ENCODE measurements around the gene CEP170B. TPM values are rescaled to one million over a fixed set of nuclear protein-coding genes. Genes with fewer than 3 reads are reported as not detected.

CEP170B gene
- total RNA-seq, 1 donor from 2014 or later = 55.4 TPM

- no peaks in the 10 kb centered on the region for H3K27me3 Mint-ChIP-seq (ENCODE audit: low read depth, unreplicated experiment)
- Histone ChIP-seq H3K9ac (ENCODE audit: low read length) (no peak overlapping the region), H3K4me1 (ENCODE audit: insufficient read depth, low read length) (peaks cover 12% of the 10 kb centered on the region), H3K27me3 (ENCODE audit: insufficient read depth, low read length) (no peaks in the 10 kb centered on the region), H4K20me1 (ENCODE audit: insufficient read depth, low read length) (peaks cover 93% of the 10 kb centered on the region), H3K27ac (ENCODE audit: low read depth, low read length) (no peak overlapping the region), H3K4me2 (ENCODE audit: low read length) (no peak overlapping the region), H3K36me3 (ENCODE audit: insufficient read depth, low read length) (no peaks in the 10 kb centered on the region), H2AFZ (ENCODE audit: low read depth, low read length) (no peak overlapping the region), H3K4me3 (ENCODE audit: insufficient read depth, low read depth, low read length) (no peak overlapping the region), H3K79me2 (ENCODE audit: insufficient read depth, low read length) (peaks cover 57% of the 10 kb centered on the region), H3K9me3 (ENCODE audit: insufficient read depth, low read depth, low read length) (no peaks in the 10 kb centered on the region)
- no peak for FAIRE-seq
- H3K36me3 Mint-ChIP-seq (ENCODE audit: low read depth, unreplicated experiment) = peaks cover 3% of the 10 kb centered on the region
- H3K27ac Mint-ChIP-seq (ENCODE audit: unreplicated experiment) = no peak overlapping the region
- peaks cover 9% of the 10 kb centered on the region for H3K4me1 Mint-ChIP-seq (ENCODE audit: low read depth, unreplicated experiment)
- TF ChIP-seq EZH2 (IDR thresholded peaks at IDR 0.05; ENCODE audit: insufficient read depth, low read length) (no peak), CTCF (IDR thresholded peaks at IDR 0.05; ENCODE audit: insufficient read depth, low read depth, low read length) (no peak)
- H3K4me3 Mint-ChIP-seq (ENCODE audit: unreplicated experiment) = no peak overlapping the region
- DNase-seq (ENCODE audit: low read depth) = no peak
- no peaks in the 10 kb centered on the region for H3K9me3 Mint-ChIP-seq (ENCODE audit: unreplicated experiment)
Observed at GRCh38 chr14:104874571-104875411, 9.7 kb downstream of the CEP170B start.

GRCh38 chr14:104875412-104875751, 10.3 kb downstream of the CEP170B start:
- Histone ChIP-seq H3K4me3 (ENCODE audit: insufficient read depth, low read depth, low read length) (no peak overlapping the region), H3K9ac (ENCODE audit: low read length) (no peak overlapping the region), H2AFZ (ENCODE audit: low read depth, low read length) (no peak overlapping the region), H3K27me3 (ENCODE audit: insufficient read depth, low read length) (no peaks in the 10 kb centered on the region), H3K36me3 (ENCODE audit: insufficient read depth, low read length) (no peaks in the 10 kb centered on the region), H3K4me2 (ENCODE audit: low read length) (no peak overlapping the region), H3K4me1 (ENCODE audit: insufficient read depth, low read length) (peaks cover 12% of the 10 kb centered on the region), H3K27ac (ENCODE audit: low read depth, low read length) (no peak overlapping the region), H3K9me3 (ENCODE audit: insufficient read depth, low read depth, low read length) (no peaks in the 10 kb centered on the region), H4K20me1 (ENCODE audit: insufficient read depth, low read length) (peaks cover 88% of the 10 kb centered on the region), H3K79me2 (ENCODE audit: insufficient read depth, low read length) (peaks cover 51% of the 10 kb centered on the region)
- Mint-ChIP-seq H3K27me3 (ENCODE audit: low read depth, unreplicated experiment) (no peaks in the 10 kb centered on the region), H3K36me3 (ENCODE audit: low read depth, unreplicated experiment) (peaks cover 3% of the 10 kb centered on the region), H3K4me3 (ENCODE audit: unreplicated experiment) (no peak overlapping the region), H3K9me3 (ENCODE audit: unreplicated experiment) (no peaks in the 10 kb centered on the region), H3K4me1 (ENCODE audit: low read depth, unreplicated experiment) (peaks cover 7% of the 10 kb centered on the region), H3K27ac (ENCODE audit: unreplicated experiment) (no peak overlapping the region)
- DNase-seq (ENCODE audit: low read depth) (no peak), FAIRE-seq (no peak)
- TF ChIP-seq CTCF (IDR thresholded peaks at IDR 0.05; ENCODE audit: insufficient read depth, low read depth, low read length) (no peak), EZH2 (IDR thresholded peaks at IDR 0.05; ENCODE audit: insufficient read depth, low read length) (no peak)

- DNase-seq (ENCODE audit: low read depth) (no peak), FAIRE-seq (no peak)
- Mint-ChIP-seq H3K27ac (ENCODE audit: unreplicated experiment) (no peak overlapping the region), H3K4me3 (ENCODE audit: unreplicated experiment) (no peak overlapping the region), H3K4me1 (ENCODE audit: low read depth, unreplicated experiment) (peaks cover 7% of the 10 kb centered on the region), H3K36me3 (ENCODE audit: low read depth, unreplicated experiment) (peaks cover 5% of the 10 kb centered on the region), H3K9me3 (ENCODE audit: unreplicated experiment) (no peaks in the 10 kb centered on the region), H3K27me3 (ENCODE audit: low read depth, unreplicated experiment) (no peaks in the 10 kb centered on the region)
- Histone ChIP-seq H3K9ac (ENCODE audit: low read length) (no peak overlapping the region), H3K79me2 (ENCODE audit: insufficient read depth, low read length) (peaks cover 47% of the 10 kb centered on the region), H3K4me1 (ENCODE audit: insufficient read depth, low read length) (peaks cover 12% of the 10 kb centered on the region), H3K36me3 (ENCODE audit: insufficient read depth, low read length) (peaks cover 3% of the 10 kb centered on the region), H4K20me1 (ENCODE audit: insufficient read depth, low read length) (peaks cover 88% of the 10 kb centered on the region), H3K4me3 (ENCODE audit: insufficient read depth, low read depth, low read length) (no peak overlapping the region), H3K27me3 (ENCODE audit: insufficient read depth, low read length) (no peaks in the 10 kb centered on the region), H2AFZ (ENCODE audit: low read depth, low read length) (no peak overlapping the region), H3K4me2 (ENCODE audit: low read length) (no peak overlapping the region), H3K27ac (ENCODE audit: low read depth, low read length) (no peak overlapping the region), H3K9me3 (ENCODE audit: insufficient read depth, low read depth, low read length) (no peaks in the 10 kb centered on the region)
- TF ChIP-seq EZH2 (IDR thresholded peaks at IDR 0.05; ENCODE audit: insufficient read depth, low read length) (no peak), CTCF (IDR thresholded peaks at IDR 0.05; ENCODE audit: insufficient read depth, low read depth, low read length) (no peak)
Observed at GRCh38 chr14:104875811-104876210, 10.7 kb downstream of the CEP170B start.

Data from astrocyte (in vitro differentiated cells and primary cell).